T-helper 2 cell treated with Interferon-gamma antibody and Interleukin-4, amounts not matched to agents 100 ng/mL and 5 ng/mL, for 36 hours (primary cell): Measurements from ENCODE around the gene TOX2. TPM values are rescaled to one million over a fixed set of nuclear protein-coding genes. Genes with fewer than 3 reads are reported as not detected.

Experiments used
- intact Hi-C: fragments of 100-400 bp; cut with micrococcal nuclease; formaldehyde crosslinking; loops from one replicate; pipeline ENCODE4 v1.15.1; 2023
- total RNA-seq: library from RNA; stranded (reverse); gene quantifications from 2 replicates; pipeline ENCODE4 v1.2.3, GENCODE V29; 2022

The TOX2 gene
- total RNA-seq, 1 donor from 2014 or later: 6.5 TPM

DNA sequence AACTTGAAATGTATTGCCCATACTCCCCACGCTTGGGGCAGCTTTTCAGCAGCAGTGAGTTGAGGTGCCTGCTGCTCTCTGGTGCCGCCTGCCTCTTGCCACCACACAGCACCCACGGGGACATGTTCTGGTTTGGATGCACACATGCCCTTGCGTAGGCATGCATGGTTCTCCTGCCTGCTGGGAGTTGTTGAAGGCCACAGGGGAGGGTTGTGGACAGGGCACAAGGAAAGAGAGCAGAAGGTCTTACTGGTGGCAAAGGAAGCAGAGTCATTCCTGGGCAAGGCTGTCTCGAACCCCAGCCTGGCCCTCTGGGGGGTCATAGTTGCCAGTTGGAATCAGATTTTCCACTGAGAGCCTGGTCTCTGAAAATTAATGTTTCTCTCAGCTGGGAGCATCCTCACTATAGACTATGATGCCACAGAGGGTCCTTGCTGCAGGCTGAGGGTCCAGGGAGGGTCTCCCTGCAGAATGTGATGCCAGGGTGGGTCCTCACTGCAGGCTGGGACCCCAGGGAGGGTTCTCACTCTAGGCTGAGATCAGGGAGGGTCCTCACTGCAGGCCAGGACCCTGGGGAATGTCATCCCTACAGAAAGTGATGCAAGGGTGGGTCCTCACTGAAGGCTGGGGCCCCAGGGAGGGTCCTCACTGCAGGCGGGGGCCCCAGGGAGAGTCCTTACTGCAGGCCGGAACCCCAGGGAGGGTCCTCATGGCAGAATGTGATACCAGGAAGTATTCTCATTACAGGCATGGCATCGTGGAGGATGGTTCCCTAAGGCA is 59.2 kb downstream of the TOX2 start:
- intact Hi-C loops: no loop called here

- intact Hi-C loops: no loop called here
Measured at GRCh38 chr20:43974695-43975094, 60.0 kb downstream of the TOX2 start.

DNA sequence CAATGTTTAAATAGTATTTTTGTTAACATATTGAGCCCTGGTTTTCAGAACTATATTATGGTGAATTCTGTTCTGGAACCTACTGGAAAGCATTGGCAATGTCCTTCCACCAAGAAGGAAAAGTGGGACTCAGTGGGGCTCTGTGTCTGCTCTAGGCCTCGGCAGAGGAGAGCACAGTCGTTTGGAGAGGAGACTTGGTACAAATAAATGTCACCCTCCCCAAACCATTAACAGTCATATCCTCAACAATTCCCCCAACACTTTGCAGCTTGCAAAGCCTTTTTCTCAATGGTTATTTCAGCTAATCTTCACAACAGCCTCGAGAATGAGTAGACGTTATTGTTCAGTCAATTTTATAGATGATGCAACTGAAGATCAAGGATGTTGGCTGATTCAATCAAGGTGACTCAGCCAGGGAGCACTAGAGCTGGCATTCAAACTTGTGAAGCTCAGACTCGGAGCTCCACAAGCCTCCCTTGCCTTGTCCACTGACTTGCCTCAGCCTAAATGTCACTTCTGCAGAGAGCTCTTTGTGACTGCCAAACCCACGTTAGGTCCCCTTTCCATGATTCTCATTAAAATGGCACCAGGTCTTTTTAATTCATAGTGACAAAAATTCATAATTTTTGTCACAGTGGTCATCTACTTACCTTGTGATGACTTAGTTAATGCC is 60.6 kb downstream of the TOX2 start:
- intact Hi-C loops: no loop called here

GRCh38 chr20:43976547-43976946 is 61.9 kb downstream of the TOX2 start:
- intact Hi-C loops: no loop called here

- intact Hi-C loops: no loop called here
Measured at GRCh38 chr20:43977252-43977651, 62.6 kb downstream of the TOX2 start.

DNA sequence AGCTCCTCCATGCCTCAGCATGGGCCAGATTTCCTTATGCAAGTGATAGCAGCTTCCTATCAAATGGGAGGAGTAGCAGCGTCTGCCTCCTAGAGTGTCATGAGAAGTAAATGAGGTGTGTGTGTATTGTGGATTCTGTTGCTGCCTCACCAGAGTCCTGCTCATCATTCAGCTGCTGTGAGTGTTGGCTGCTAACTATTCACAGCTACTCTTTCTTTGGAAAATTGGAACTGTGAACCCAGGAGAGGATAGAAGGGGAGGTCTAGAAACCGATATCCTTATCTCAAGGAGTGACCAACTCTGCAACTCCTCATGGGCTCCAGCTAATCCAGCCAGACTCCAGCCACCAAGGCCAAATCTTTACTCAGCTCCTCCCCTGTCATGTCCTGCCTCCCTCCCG is 63.3 kb downstream of the TOX2 start:
- intact Hi-C loops: no loop called here

DNA sequence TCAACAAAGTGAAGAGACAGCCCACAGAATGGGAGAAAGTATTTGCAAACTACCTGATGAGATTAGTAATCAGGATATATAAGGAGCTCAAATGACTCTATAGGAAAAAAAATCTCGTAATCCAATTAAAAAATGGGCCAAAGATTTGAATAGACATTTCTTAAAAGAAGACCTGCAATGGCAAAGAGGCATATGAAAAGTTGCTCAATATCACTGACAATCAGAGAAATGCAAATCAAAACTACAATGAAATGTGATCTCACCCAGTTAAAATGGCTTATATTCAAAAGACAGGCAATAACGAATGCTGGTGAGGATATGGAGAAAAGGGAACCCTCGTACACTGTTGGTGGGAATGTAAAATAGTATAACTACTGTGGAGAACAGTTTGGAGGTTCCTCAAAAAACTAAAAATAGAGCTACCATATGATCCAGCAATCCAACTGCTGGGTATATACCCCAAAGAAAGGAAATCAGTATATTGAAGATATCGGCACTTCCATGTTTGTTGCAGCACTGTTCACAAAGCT is 65.0 kb downstream of the TOX2 start:
- intact Hi-C loops: no loop called here

DNA sequence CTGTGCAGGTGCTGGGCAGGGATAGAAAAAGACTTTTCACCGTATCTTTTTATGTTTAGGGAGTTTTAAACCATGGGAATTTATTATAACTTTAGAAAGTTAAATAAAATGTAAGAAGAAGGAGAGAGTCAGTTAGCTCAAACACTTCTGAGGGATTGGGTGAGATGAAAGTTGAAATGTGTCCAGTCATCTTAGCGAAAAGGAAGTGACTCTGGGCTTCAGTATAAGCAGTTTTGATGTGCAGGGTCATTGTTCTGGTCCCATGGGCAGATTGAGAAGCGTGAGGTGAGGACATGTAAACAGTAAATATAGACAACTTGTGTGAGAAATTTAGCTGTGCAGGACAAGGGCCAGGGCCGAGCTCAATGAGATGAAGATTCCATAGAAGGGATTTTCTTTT is 66.9 kb downstream of the TOX2 start:
- intact Hi-C loops: no loop called here

GRCh38 chr20:43982016-43982415 is 67.4 kb downstream of the TOX2 start:
- intact Hi-C loops: no loop called here

- intact Hi-C loops: no loop called here
Measured at GRCh38 chr20:43982886-43983285, 68.2 kb downstream of the TOX2 start.

- intact Hi-C loops: no loop called here
Measured at GRCh38 chr20:43983359-43983758, 68.7 kb downstream of the TOX2 start.

DNA sequence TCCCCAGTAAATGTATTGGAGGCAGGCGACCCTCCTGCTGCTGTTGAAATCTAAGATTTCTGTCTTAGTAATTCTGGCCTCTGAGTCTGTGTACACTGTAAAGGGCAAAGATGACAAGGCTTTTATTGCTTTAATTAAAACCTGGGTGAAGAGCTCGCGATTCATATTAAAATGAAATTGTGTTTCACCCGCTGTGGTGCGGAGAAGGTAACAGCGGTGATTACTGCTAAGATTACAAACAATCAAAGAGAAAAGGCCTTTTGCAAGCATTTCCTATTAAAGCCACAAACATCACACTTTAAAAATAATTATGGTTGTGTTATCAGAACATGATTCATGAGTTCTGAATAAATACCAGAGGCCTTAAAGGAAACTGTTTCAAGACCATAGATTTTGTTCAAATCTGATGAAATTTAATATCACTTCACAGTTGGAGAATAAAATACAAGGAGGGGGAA is 69.3 kb downstream of the TOX2 start:
- intact Hi-C loops: no loop called here

DNA sequence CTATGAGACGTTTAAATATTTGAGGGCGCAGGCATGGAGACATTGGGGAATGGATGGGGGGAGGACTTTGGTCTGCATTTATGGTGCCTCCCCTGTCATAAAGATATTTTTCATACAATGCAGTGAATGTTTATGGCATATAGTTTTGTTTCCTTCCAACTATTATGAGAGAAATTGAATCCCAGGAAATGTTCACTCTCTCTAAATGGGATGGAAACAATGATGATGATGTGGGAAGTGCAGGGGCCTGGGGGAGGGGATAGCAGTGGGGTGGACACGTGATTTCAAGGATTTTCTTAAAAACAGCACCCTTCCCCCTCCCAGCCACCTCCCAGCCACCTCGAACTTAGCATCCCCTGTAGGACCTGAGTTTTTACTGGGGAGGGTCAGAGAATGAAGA is 69.9 kb downstream of the TOX2 start:
- intact Hi-C loops: no loop called here

DNA sequence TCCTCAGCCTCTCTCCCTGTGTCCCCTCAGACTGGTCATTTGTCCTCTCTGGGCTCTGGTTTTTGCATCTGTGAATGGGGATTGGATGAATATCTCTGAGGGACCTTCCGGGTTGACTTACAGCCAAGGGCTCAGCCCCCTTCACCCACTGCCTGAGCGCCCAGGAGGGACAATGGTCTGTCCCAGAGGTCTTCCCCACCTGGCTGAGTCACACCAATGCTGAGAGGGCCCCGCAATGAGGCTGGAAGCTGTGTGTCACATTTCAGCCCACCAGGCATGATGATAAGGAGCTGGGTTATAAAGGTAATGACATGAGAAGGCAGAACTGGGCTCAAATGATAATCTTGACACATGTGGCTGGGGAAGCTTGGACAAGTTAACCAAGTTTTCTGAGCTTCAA is 70.5 kb downstream of the TOX2 start:
- intact Hi-C loops: no loop called here

- intact Hi-C loops: no loop called here
Measured at GRCh38 chr20:43985608-43986316, 71.1 kb downstream of the TOX2 start.

DNA sequence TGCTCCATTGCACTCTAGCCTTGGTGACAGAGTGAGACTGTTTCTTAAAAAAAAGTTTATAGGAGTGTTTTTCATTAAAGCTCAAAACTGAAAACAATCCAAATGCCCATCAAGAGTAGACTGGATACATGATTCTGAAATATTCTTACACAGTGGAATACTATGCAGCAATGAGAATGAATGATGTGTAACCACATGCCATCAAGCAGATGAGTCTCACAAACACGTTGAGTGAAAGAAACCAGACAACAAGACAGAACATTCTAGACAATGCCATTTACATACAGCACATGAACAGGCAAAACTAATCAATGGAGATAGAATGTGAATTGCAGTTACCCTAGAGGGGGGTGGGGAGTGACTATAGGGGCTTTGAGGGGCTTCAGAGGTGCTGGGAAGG is 72.4 kb downstream of the TOX2 start:
- intact Hi-C loops: no loop called here

DNA sequence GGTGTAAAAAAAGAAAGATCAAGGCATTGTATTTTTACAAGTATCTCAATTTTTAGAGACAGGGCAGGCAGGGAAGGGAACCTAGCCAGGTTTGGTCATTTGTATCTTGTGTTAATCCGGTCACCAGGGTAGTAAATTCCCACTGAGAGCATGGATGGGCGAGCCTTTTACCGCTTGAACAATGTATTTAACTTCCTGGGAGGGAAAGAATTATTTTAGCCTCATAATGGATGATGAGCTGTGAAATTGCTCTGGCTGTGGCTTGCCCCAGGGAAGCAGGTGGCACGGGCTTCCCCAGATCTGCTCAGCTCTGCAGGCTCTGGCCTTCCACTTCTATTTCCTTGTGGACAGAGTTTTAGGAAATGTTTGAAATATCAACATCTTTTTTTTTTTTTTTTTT is 72.9 kb downstream of the TOX2 start:
- intact Hi-C loops: no loop called here

- intact Hi-C loops: no loop called here
Measured at GRCh38 chr20:43988451-43988850, 73.8 kb downstream of the TOX2 start.

- intact Hi-C loops: no loop called here
Measured at GRCh38 chr20:43988867-43989266, 74.2 kb downstream of the TOX2 start.

DNA sequence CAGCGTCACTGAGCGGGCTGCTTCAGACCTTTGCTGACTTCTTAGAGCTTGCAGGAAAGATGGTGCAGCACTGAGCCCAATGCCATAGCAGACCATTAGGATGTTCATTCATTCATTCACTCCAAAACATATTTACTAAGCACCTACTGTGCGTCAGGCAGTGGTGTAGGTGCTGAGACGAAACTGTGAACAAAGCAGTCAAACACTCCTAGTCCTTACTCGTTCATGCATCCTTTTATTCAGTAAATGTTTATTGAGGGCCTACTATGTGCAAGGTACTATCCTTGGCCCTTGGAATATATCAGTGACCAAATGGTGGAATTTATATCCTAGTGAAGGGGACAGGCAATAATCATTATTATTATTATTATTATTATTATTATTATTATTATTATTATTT is 76.6 kb downstream of the TOX2 start:
- intact Hi-C loops: no loop called here

DNA sequence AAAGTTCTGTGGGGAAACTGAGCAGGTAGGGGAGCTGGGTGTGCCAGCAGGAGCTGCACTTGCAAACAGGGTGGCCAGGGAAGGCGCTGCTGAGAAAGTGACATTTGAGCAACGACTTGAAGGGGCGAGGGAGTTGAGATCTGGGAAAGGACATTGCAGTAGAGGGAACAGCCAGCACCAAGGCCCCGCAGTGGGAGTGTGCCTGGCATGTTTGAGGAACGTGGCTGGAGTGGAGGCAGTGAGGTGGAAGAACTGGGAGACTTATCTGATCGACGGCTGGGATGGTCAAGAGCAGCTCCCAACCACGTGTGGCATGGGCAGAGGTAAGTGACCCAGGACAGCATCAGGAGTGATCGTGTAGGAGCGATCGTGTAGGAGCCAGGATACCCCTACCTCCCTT is 77.3 kb downstream of the TOX2 start:
- intact Hi-C loops: no loop called here

- intact Hi-C loops: no loop called here
Measured at GRCh38 chr20:43992885-43993284, 78.2 kb downstream of the TOX2 start.
